ENCODE results near the gene TFPI.

TFPI gene

GRCh38 chr2:187477051-187477450 lies 77.2 kb downstream of the TFPI start:
- no peak for TF ChIP-seq CTCF (IDR thresholded peaks at IDR 0.05; ENCODE audit: control insufficient read depth, insufficient read depth, low read depth, low read length, missing control alignments)
- H3K4me3 ChIP-seq (ENCODE audit: control insufficient read depth, low read depth, low read length): no peak overlapping the region
- no peak for DNase-seq (ENCODE audit: low read depth)

GRCh38 chr2:187475499-187476248 lies 78.6 kb downstream of the TFPI start:
- H3K4me3 ChIP-seq (ENCODE audit: control insufficient read depth, low read depth, low read length): no peak overlapping the region
- no peak for TF ChIP-seq CTCF (IDR thresholded peaks at IDR 0.05; ENCODE audit: control insufficient read depth, insufficient read depth, low read depth, low read length, missing control alignments)
- no peak for DNase-seq (ENCODE audit: low read depth)

GRCh38 chr2:187470698-187471097 lies 83.5 kb downstream of the TFPI start:
- TF ChIP-seq CTCF (IDR thresholded peaks at IDR 0.05; ENCODE audit: control insufficient read depth, insufficient read depth, low read depth, low read length, missing control alignments): no peak
- no peak overlapping the region for H3K4me3 ChIP-seq (ENCODE audit: control insufficient read depth, low read depth, low read length)
- no peak for DNase-seq (ENCODE audit: low read depth)

- no peak for TF ChIP-seq CTCF (IDR thresholded peaks at IDR 0.05; ENCODE audit: control insufficient read depth, insufficient read depth, low read depth, low read length, missing control alignments)
- DNase-seq (ENCODE audit: low read depth): no peak
- no peak overlapping the region for H3K4me3 ChIP-seq (ENCODE audit: control insufficient read depth, low read depth, low read length)
Measured at GRCh38 chr2:187469538-187469937, 84.7 kb downstream of the TFPI start.

- H3K4me3 ChIP-seq (ENCODE audit: control insufficient read depth, low read depth, low read length): no peak overlapping the region
- DNase-seq (ENCODE audit: low read depth): no peak
- no peak for TF ChIP-seq CTCF (IDR thresholded peaks at IDR 0.05; ENCODE audit: control insufficient read depth, insufficient read depth, low read depth, low read length, missing control alignments)
Measured at GRCh38 chr2:187468262-187468661, 86.0 kb downstream of the TFPI start.

- no peak for TF ChIP-seq CTCF (IDR thresholded peaks at IDR 0.05; ENCODE audit: control insufficient read depth, insufficient read depth, low read depth, low read length, missing control alignments)
- no peak for DNase-seq (ENCODE audit: low read depth)
- no peak overlapping the region for H3K4me3 ChIP-seq (ENCODE audit: control insufficient read depth, low read depth, low read length)
Measured at GRCh38 chr2:187466129-187466792, 88.0 kb downstream of the TFPI start.

Measured in AG09309 (cell line).